Parathyroid adenoma (tissue), 2 donors: ENCODE data around the gene CDX1.

ENCODE experiments used
- H2AFZ ChIP-seq: fragments of 300-600 bp; sonication (generic); one replicate; pipeline ENCODE4 v1.7.0; 2017; ENCODE audit warnings: antibody characterized with exemption, mild to moderate bottlenecking
- H3K27ac ChIP-seq: fragments of 300-600 bp; sonication (generic); one replicate; pipeline ENCODE4 v1.7.0; 2017
- H3K27me3 ChIP-seq: fragments of 300-600 bp; sonication (generic); one replicate; pipeline ENCODE4 v1.7.0; 2017; ENCODE audit warnings: low read length; ENCODE audit not compliant: control insufficient read depth, insufficient read depth
- H3K36me3 ChIP-seq: fragments of 300-600 bp; sonication (generic); one replicate; pipeline ENCODE4 v1.7.0; 2017; ENCODE audit warnings: low read length; ENCODE audit not compliant: control insufficient read depth, insufficient read depth
- H3K4me1 ChIP-seq: fragments of 300-600 bp; sonication (generic); one replicate; pipeline ENCODE4 v1.7.0; 2017; ENCODE audit warnings: control low read depth
- H3K4me2 ChIP-seq: fragments of 300-600 bp; sonication (generic); one replicate; pipeline ENCODE4 v1.7.0; 2017; ENCODE audit warnings: low read length
- H3K4me3 ChIP-seq: fragments of 300-600 bp; sonication (generic); one replicate; pipeline ENCODE4 v1.7.0; 2017; ENCODE audit warnings: low read depth, low read length
- H3K79me2 ChIP-seq: fragments of 300-600 bp; sonication (generic); one replicate; pipeline ENCODE4 v1.7.0; 2017; ENCODE audit warnings: control low read depth
- H3K9ac ChIP-seq: fragments of 300-600 bp; sonication (generic); one replicate; pipeline ENCODE4 v1.7.0; 2017; ENCODE audit warnings: mild to moderate bottlenecking
- H3K9me3 ChIP-seq: fragments of 300-600 bp; sonication (generic); one replicate; pipeline ENCODE4 v1.7.0; 2017; ENCODE audit warnings: low read length; ENCODE audit not compliant: control insufficient read depth
- CTCF ChIP-seq: fragments of 300-600 bp; sonication (generic); IDR thresholded peaks from one replicate; pipeline ENCODE4 v1.7.0; 2017; ENCODE audit warnings: antibody characterized with exemption, mild to moderate bottlenecking
- donor health status: primary hyperparathyroidism.

CDX1 gene

GRCh38 chr5:150134198-150134588 lies 32.4 kb upstream of the CDX1 start:
- no peak overlapping the region for H3K9ac ChIP-seq
- no peaks in the 10 kb centered on the region for H3K36me3 ChIP-seq
- TF ChIP-seq CTCF, result no peak
- no peaks in the 10 kb centered on the region for H3K9me3 ChIP-seq
- peaks cover 5% of the 10 kb centered on the region for H3K4me1 ChIP-seq
- no peak overlapping the region for H3K4me2 ChIP-seq
- H2AFZ ChIP-seq, result no peak overlapping the region
- no peak overlapping the region for H3K4me3 ChIP-seq
- no peak overlapping the region for H3K27ac ChIP-seq
- H3K27me3 ChIP-seq, result no peaks in the 10 kb centered on the region
- H3K79me2 ChIP-seq, result no peaks in the 10 kb centered on the region

DNA sequence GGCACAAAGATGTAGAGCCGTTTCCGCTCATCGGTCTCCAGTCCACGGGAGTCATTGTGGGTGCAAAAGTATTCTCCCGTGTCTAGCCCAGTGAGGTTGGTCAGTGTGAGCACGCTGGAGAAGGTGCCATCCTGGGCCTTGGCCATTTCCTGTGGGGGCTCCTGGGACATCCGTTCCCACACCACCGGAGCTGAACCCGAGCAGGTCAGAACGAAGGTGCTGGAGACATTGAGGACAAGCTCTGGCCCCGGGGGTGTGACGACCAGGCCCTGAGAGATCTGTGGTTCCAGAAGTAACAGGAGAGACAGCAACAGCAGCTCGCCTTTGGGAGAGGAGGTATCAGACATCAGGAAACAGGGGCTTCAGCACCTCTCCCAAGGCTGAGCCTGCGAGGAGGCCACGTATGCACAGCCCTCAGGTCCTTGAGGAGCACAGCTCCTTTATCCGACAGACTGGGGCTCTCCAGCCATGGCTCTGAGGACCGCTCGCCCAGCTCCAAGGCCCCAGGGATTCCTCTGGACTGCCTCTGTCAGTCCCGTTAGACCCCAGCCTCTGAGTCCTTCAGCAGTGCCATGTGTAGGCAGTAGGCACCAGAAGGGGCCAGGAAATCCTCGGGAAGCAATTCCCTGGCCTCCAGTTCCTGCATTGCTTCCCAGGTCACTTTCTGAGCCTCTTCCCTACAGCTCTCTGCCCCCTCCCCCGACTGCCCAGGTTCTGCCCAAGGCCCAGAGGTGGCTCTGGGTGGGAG lies 30.8 kb upstream of the CDX1 start:
- Histone ChIP-seq H3K9ac (no peak overlapping the region), H3K9me3 (no peaks in the 10 kb centered on the region), H3K79me2 (no peaks in the 10 kb centered on the region), H3K36me3 (no peaks in the 10 kb centered on the region), H3K4me1 (no peaks in the 10 kb centered on the region), H3K4me2 (no peak overlapping the region), H3K27me3 (no peaks in the 10 kb centered on the region), H3K27ac (no peak overlapping the region), H2AFZ (no peak overlapping the region), H3K4me3 (no peak overlapping the region)
- no peak for TF ChIP-seq CTCF

DNA sequence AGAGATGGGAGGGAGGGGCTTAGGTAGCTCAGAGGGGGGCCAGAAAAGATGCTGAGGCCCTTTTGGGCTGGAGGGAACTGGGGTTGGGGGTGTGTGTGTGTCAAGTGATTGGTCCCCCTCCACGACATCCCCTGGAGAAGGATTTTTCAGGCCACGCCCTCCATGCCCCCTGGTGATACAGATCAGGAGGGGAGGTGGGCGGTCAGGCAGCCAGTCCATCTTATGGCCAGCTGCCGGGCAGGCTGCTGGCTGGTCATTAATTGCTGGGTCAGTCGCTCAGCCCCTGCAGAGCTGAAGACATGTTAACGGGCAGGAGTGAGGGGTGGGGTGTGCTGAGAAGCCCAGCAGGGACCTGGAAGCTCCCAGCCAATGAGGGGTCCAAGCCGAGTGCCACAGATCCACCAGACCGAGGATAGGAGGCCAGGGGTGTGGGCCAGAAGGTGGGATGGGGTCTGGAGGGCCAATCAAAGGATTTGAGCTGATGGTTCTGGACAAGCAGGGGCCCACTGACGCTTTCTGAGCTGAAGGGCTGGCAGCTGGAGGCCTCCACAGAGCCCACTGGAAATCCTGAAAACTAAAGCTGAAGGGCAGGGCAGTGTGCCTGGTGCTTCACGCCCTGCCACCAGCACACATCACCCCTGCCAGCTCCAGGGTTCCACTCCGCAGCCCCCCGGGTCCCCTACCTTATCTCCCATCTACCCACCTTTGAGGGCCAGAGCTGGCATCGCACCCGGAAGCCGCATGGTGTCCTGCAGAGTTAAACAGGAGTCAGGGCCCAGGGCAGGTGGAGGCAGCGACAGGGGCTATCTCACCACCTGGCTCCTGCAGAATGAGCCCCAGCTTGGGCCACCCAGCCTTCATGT lies 30.0 kb upstream of the CDX1 start:
- Histone ChIP-seq H3K4me1 (no peaks in the 10 kb centered on the region), H3K27ac (no peak overlapping the region)

DNA sequence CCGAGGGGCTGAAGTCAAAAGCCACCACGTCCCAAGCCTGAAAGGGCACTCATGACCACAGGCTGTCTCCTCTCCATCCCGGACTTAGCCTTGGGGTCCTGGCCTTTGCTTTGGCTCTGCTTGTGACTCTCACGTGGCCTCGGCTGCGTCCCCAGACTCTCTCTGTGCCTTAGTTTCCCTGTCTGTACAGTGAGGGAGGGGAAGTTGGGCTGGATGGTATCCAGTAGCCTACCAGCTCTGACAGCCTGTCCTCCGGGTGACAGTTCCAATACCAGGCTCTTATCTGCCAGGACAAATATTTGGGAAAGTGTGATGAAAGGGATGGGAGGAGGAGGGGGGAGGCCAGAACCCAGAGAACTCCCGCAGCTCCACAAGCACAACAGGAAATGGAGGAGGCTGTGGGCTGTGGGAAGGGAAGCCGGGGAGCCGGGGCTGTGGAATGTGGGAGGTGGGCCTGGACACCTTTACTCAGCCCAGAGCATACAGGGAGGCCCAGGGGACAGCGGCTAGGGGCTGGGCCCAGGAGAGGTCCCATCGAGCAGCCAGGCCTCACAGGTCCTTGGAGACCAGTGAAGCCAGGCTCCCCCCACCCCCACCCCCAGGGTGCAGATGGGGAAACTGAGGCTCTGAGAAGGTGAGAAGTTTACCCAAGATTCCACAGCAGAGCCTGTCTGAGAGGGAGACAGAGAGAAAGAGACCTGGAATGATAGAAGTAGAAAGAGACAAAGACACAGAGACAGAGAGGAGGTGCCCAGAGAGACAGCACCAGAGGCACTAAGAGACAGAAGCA lies 29.2 kb upstream of the CDX1 start:
- Histone ChIP-seq H3K4me1 (no peaks in the 10 kb centered on the region), H2AFZ (no peak overlapping the region), H3K4me2 (no peak overlapping the region), H3K9ac (no peak overlapping the region), H3K9me3 (no peaks in the 10 kb centered on the region), H3K79me2 (no peaks in the 10 kb centered on the region), H3K27ac (no peak overlapping the region), H3K27me3 (no peaks in the 10 kb centered on the region), H3K4me3 (no peak overlapping the region), H3K36me3 (no peaks in the 10 kb centered on the region)
- TF ChIP-seq CTCF, result no peak

More for the DNA sequence above, 30.0 kb upstream of the CDX1 start:
- no peak overlapping the region for H3K4me2 ChIP-seq
- no peak overlapping the region for H3K9ac ChIP-seq
- H2AFZ ChIP-seq, result no peak overlapping the region
- H3K4me3 ChIP-seq, result no peak overlapping the region
- H3K36me3 ChIP-seq, result no peaks in the 10 kb centered on the region
- no peaks in the 10 kb centered on the region for H3K79me2 ChIP-seq
- no peak for TF ChIP-seq CTCF
- H3K27me3 ChIP-seq, result no peaks in the 10 kb centered on the region
- H3K9me3 ChIP-seq, result no peaks in the 10 kb centered on the region
